ENCODE measurements around the gene LEF1. TPM values are rescaled to one million over a fixed set of nuclear protein-coding genes. Genes with fewer than 3 reads are reported as not detected.
"Not testable (repeated sequence)": the region's sequence is repeated elsewhere in the genome, so short reads cannot be mapped to it uniquely, and the experiment has no call there.

Gene LEF1
- total RNA-seq, 1 donor from 2014 or later: 16.6 TPM

GRCh38 chr4:108053251-108053711 is 115.5 kb downstream of the LEF1 start:
- H3K4me1 ChIP-seq (ENCODE audit: insufficient read depth, low read length): no peaks in the 10 kb centered on the region
- FAIRE-seq (no peak), DNase-seq (ENCODE audit: low read depth) (peak; percentile 35)
- no peaks in the 10 kb centered on the region for H3K9me3 ChIP-seq (ENCODE audit: insufficient read depth, low read depth, low read length)
- H3K27ac ChIP-seq (ENCODE audit: low read depth, low read length): no peak overlapping the region
- no peak overlapping the region for H3K9ac ChIP-seq (ENCODE audit: low read length)
- H3K79me2 ChIP-seq (ENCODE audit: insufficient read depth, low read length): no peaks in the 10 kb centered on the region
- TF ChIP-seq CTCF (IDR thresholded peaks at IDR 0.05; ENCODE audit: insufficient read depth, low read depth, low read length) (no peak), EZH2 (IDR thresholded peaks at IDR 0.05; ENCODE audit: insufficient read depth, low read length) (no peak)
- no peak overlapping the region for H3K4me2 ChIP-seq (ENCODE audit: low read length)
- H3K27me3 ChIP-seq (ENCODE audit: insufficient read depth, low read length): no peaks in the 10 kb centered on the region
- H2AFZ ChIP-seq (ENCODE audit: low read depth, low read length): no peak overlapping the region
- H3K4me3 Mint-ChIP-seq (ENCODE audit: unreplicated experiment): no peak overlapping the region
- H3K27ac Mint-ChIP-seq (ENCODE audit: unreplicated experiment): no peak overlapping the region
- H3K4me3 ChIP-seq (ENCODE audit: insufficient read depth, low read depth, low read length): no peak overlapping the region
- H3K27me3 Mint-ChIP-seq (ENCODE audit: low read depth, unreplicated experiment): peaks cover 3% of the 10 kb centered on the region
- peaks cover 17% of the 10 kb centered on the region for H3K36me3 Mint-ChIP-seq (ENCODE audit: low read depth, unreplicated experiment)
- H3K4me1 Mint-ChIP-seq (ENCODE audit: low read depth, unreplicated experiment): peaks cover 13% of the 10 kb centered on the region
- H4K20me1 ChIP-seq (ENCODE audit: insufficient read depth, low read length): no peaks in the 10 kb centered on the region
- H3K36me3 ChIP-seq (ENCODE audit: insufficient read depth, low read length): no peaks in the 10 kb centered on the region
- no peaks in the 10 kb centered on the region for H3K9me3 Mint-ChIP-seq (ENCODE audit: unreplicated experiment)

- Mint-ChIP-seq H3K4me1 (ENCODE audit: low read depth, unreplicated experiment) (peaks cover 13% of the 10 kb centered on the region), H3K9me3 (ENCODE audit: unreplicated experiment) (no peaks in the 10 kb centered on the region), H3K36me3 (ENCODE audit: low read depth, unreplicated experiment) (peaks cover 17% of the 10 kb centered on the region), H3K27me3 (ENCODE audit: low read depth, unreplicated experiment) (peaks cover 3% of the 10 kb centered on the region), H3K27ac (ENCODE audit: unreplicated experiment) (no peak overlapping the region), H3K4me3 (ENCODE audit: unreplicated experiment) (no peak overlapping the region)
- no peaks in the 10 kb centered on the region for H4K20me1 ChIP-seq (ENCODE audit: insufficient read depth, low read length)
- H3K36me3 ChIP-seq (ENCODE audit: insufficient read depth, low read length): no peaks in the 10 kb centered on the region
- H3K27ac ChIP-seq (ENCODE audit: low read depth, low read length): no peak overlapping the region
- no peaks in the 10 kb centered on the region for H3K4me1 ChIP-seq (ENCODE audit: insufficient read depth, low read length)
- DNase-seq (ENCODE audit: low read depth): no peak
- no peaks in the 10 kb centered on the region for H3K27me3 ChIP-seq (ENCODE audit: insufficient read depth, low read length)
- FAIRE-seq: no peak
- H3K4me2 ChIP-seq (ENCODE audit: low read length): no peak overlapping the region
- H3K79me2 ChIP-seq (ENCODE audit: insufficient read depth, low read length): no peaks in the 10 kb centered on the region
- no peak overlapping the region for H2AFZ ChIP-seq (ENCODE audit: low read depth, low read length)
- no peak overlapping the region for H3K4me3 ChIP-seq (ENCODE audit: insufficient read depth, low read depth, low read length)
- H3K9ac ChIP-seq (ENCODE audit: low read length): no peak overlapping the region
- TF ChIP-seq CTCF (IDR thresholded peaks at IDR 0.05; ENCODE audit: insufficient read depth, low read depth, low read length) (no peak), EZH2 (IDR thresholded peaks at IDR 0.05; ENCODE audit: insufficient read depth, low read length) (no peak)
- no peaks in the 10 kb centered on the region for H3K9me3 ChIP-seq (ENCODE audit: insufficient read depth, low read depth, low read length)
Measured at GRCh38 chr4:108052558-108053120, 116.1 kb downstream of the LEF1 start.

- H3K4me3 ChIP-seq (ENCODE audit: insufficient read depth, low read depth, low read length): no peak overlapping the region
- H3K79me2 ChIP-seq (ENCODE audit: insufficient read depth, low read length): no peaks in the 10 kb centered on the region
- no peak overlapping the region for H3K27ac ChIP-seq (ENCODE audit: low read depth, low read length)
- H3K27ac Mint-ChIP-seq (ENCODE audit: unreplicated experiment): no peak overlapping the region
- H3K4me3 Mint-ChIP-seq (ENCODE audit: unreplicated experiment): no peak overlapping the region
- H4K20me1 ChIP-seq (ENCODE audit: insufficient read depth, low read length): no peaks in the 10 kb centered on the region
- H3K4me2 ChIP-seq (ENCODE audit: low read length): no peak overlapping the region
- peaks cover 3% of the 10 kb centered on the region for H3K27me3 Mint-ChIP-seq (ENCODE audit: low read depth, unreplicated experiment)
- no peaks in the 10 kb centered on the region for H3K36me3 ChIP-seq (ENCODE audit: insufficient read depth, low read length)
- TF ChIP-seq EZH2 (IDR thresholded peaks at IDR 0.05; ENCODE audit: insufficient read depth, low read length): no peak
- no peak for TF ChIP-seq CTCF (IDR thresholded peaks at IDR 0.05; ENCODE audit: insufficient read depth, low read depth, low read length)
- H3K4me1 Mint-ChIP-seq (ENCODE audit: low read depth, unreplicated experiment): peaks cover 13% of the 10 kb centered on the region
- FAIRE-seq (no peak), DNase-seq (ENCODE audit: low read depth) (no peak)
- H3K36me3 Mint-ChIP-seq (ENCODE audit: low read depth, unreplicated experiment): peaks cover 22% of the 10 kb centered on the region
- H3K4me1 ChIP-seq (ENCODE audit: insufficient read depth, low read length): no peaks in the 10 kb centered on the region
- no peaks in the 10 kb centered on the region for H3K9me3 Mint-ChIP-seq (ENCODE audit: unreplicated experiment)
- H3K9ac ChIP-seq (ENCODE audit: low read length): no peak overlapping the region
- no peaks in the 10 kb centered on the region for H3K9me3 ChIP-seq (ENCODE audit: insufficient read depth, low read depth, low read length)
- no peak overlapping the region for H2AFZ ChIP-seq (ENCODE audit: low read depth, low read length)
- no peaks in the 10 kb centered on the region for H3K27me3 ChIP-seq (ENCODE audit: insufficient read depth, low read length)
Measured at GRCh38 chr4:108051343-108051742, 117.4 kb downstream of the LEF1 start.

- Mint-ChIP-seq H3K4me1 (ENCODE audit: low read depth, unreplicated experiment) (peaks cover 13% of the 10 kb centered on the region), H3K36me3 (ENCODE audit: low read depth, unreplicated experiment) (peaks cover 23% of the 10 kb centered on the region)
- not testable (repeated sequence) for H3K9me3 ChIP-seq (ENCODE audit: insufficient read depth, low read depth, low read length); H3K4me2 ChIP-seq (ENCODE audit: low read length); H3K27me3 Mint-ChIP-seq (ENCODE audit: low read depth, unreplicated experiment); DNase-seq (ENCODE audit: low read depth); H3K27ac ChIP-seq (ENCODE audit: low read depth, low read length); H3K27me3 ChIP-seq (ENCODE audit: insufficient read depth, low read length); H4K20me1 ChIP-seq (ENCODE audit: insufficient read depth, low read length); H3K27ac Mint-ChIP-seq (ENCODE audit: unreplicated experiment); H3K79me2 ChIP-seq (ENCODE audit: insufficient read depth, low read length); H3K4me3 Mint-ChIP-seq (ENCODE audit: unreplicated experiment); H3K9ac ChIP-seq (ENCODE audit: low read length); FAIRE-seq; H2AFZ ChIP-seq (ENCODE audit: low read depth, low read length); H3K36me3 ChIP-seq (ENCODE audit: insufficient read depth, low read length); H3K4me3 ChIP-seq (ENCODE audit: insufficient read depth, low read depth, low read length); H3K9me3 Mint-ChIP-seq (ENCODE audit: unreplicated experiment); H3K4me1 ChIP-seq (ENCODE audit: insufficient read depth, low read length)
Measured at GRCh38 chr4:108050166-108051111, 118.3 kb downstream of the LEF1 start.
